OCI-LY1 (cell line): ENCODE data around the gene ESF1.

ENCODE experiments used
- H2AFZ ChIP-seq: fragments of 200-600 bp; sonication (generic), shearing (Covaris generic); 2 replicates; pipeline ENCODE4 v1.6.0; 2014; ENCODE audit warnings: antibody characterized with exemption, mild to moderate bottlenecking, low read length
- H3F3A ChIP-seq: fragments of 200-600 bp; sonication (generic), shearing (Covaris generic); 2 replicates; pipeline ENCODE4 v1.6.0; 2014; ENCODE audit warnings: mild to moderate bottlenecking, antibody characterized with exemption, low read length, moderate library complexity; ENCODE audit not compliant: insufficient read depth
- H3K27ac ChIP-seq: fragments of 200-600 bp; sonication (generic); 2 replicates; pipeline ENCODE4 v1.5.1; 2014; ENCODE audit warnings: low read length, mixed run types, mild to moderate bottlenecking, low read depth; ENCODE audit not compliant: poor library complexity, severe bottlenecking
- H3K27me3 ChIP-seq: fragments of 200-600 bp; sonication (generic); 2 replicates; pipeline ENCODE4 v1.6.0; 2014; ENCODE audit warnings: antibody characterized with exemption, mild to moderate bottlenecking, low read length, moderate library complexity; ENCODE audit not compliant: insufficient read depth
- H3K36me3 ChIP-seq: fragments of 200-600 bp; sonication (generic); 2 replicates; pipeline ENCODE4 v1.6.1; 2014; ENCODE audit warnings: mild to moderate bottlenecking, antibody characterized with exemption, low read length, moderate library complexity, mixed read lengths; ENCODE audit not compliant: insufficient read depth
- H3K4me1 ChIP-seq: fragments of 200-600 bp; sonication (generic); 2 replicates; pipeline ENCODE4 v1.5.1; 2014; ENCODE audit warnings: mild to moderate bottlenecking, low read length, moderate library complexity; ENCODE audit not compliant: insufficient read depth, severe bottlenecking
- H3K4me2 ChIP-seq: fragments of 200-600 bp; sonication (generic), shearing (Covaris generic); 2 replicates; pipeline ENCODE4 v1.6.1; 2014; ENCODE audit warnings: low read length
- H3K4me3 ChIP-seq: fragments of 200-600 bp; sonication (generic); 2 replicates; pipeline ENCODE4 v1.5.1; 2014; ENCODE audit warnings: low read length, low read depth, mild to moderate bottlenecking, mixed read lengths; ENCODE audit not compliant: poor library complexity, severe bottlenecking
- H3K79me2 ChIP-seq: fragments of 200-600 bp; shearing (Covaris generic); 2 replicates; pipeline ENCODE4 v1.6.1; 2016; ENCODE audit warnings: mixed run types, low read length, mixed read lengths; ENCODE audit not compliant: insufficient read depth
- H3K9ac ChIP-seq: fragments of 200-600 bp; sonication (generic), shearing (Covaris generic); 2 replicates; pipeline ENCODE4 v1.6.1; 2014; ENCODE audit warnings: mild to moderate bottlenecking, low read length, mixed read lengths
- H3K9me2 ChIP-seq: fragments of 200-600 bp; sonication (generic), shearing (Covaris generic); 2 replicates; pipeline ENCODE4 v1.6.1; 2014; ENCODE audit warnings: low read depth, mild to moderate bottlenecking, low read length, mixed read lengths
- H3K9me3 ChIP-seq: fragments of 200-600 bp; shearing (Covaris generic); 2 replicates; pipeline ENCODE4 v1.6.1; 2014; ENCODE audit warnings: low read length, mixed read lengths
- H4K20me1 ChIP-seq: fragments of 200-600 bp; sonication (generic), shearing (Covaris generic); 2 replicates; pipeline ENCODE4 v1.6.0; 2016; ENCODE audit warnings: mild to moderate bottlenecking, low read length; ENCODE audit not compliant: insufficient read depth
- CTCF ChIP-seq: fragments of 200-600 bp; sonication (generic), shearing (Covaris generic); IDR thresholded peaks from 2 replicates; pipeline ENCODE4 v1.5.1; 2017; ENCODE audit warnings: mild to moderate bottlenecking, antibody characterized with exemption, low read length, moderate library complexity, mixed read lengths
- EZH2 ChIP-seq: fragments of 200-600 bp; sonication (generic), shearing (Covaris generic); IDR thresholded peaks from 2 replicates; pipeline ENCODE4 v1.8.0; 2017; ENCODE audit warnings: borderline replicate concordance, mixed run types, mild to moderate bottlenecking, antibody characterized with exemption, low read length, moderate library complexity, mixed read lengths

Gene ESF1

GRCh38 chr20:13783528-13783927, 1.2 kb downstream of the ESF1 start:
- Histone ChIP-seq H3K4me1 (peaks cover 36% of the 10 kb centered on the region), H3K27ac (no peak overlapping the region), H3K79me2 (peaks cover 37% of the 10 kb centered on the region), H3K9me2 (no peaks in the 10 kb centered on the region), H3K4me3 (peak overlapping the region; percentile 94), H3K36me3 (peaks cover 50% of the 10 kb centered on the region), H4K20me1 (no peaks in the 10 kb centered on the region), H3K27me3 (no peaks in the 10 kb centered on the region), H2AFZ (no peak overlapping the region), H3F3A (peaks cover 4% of the 10 kb centered on the region; the same call in 1 of the 2 replicates), H3K9ac (peak overlapping the region; percentile 91), H3K4me2 (peak overlapping the region; percentile 77), H3K9me3 (no peaks in the 10 kb centered on the region)
- TF ChIP-seq CTCF (no peak), EZH2 (no peak)

GRCh38 chr20:13778827-13779226, 5.9 kb downstream of the ESF1 start:
- peaks cover 14% of the 10 kb centered on the region for H3K4me1 ChIP-seq
- TF ChIP-seq EZH2: no peak
- TF ChIP-seq CTCF: no peak
- H3K4me2 ChIP-seq: no peak overlapping the region

GRCh38 chr20:13777171-13777601, 7.5 kb downstream of the ESF1 start:
- H3K79me2 ChIP-seq: no peaks in the 10 kb centered on the region; the same call in 1 of the 2 replicates
- peaks cover 85% of the 10 kb centered on the region for H3K36me3 ChIP-seq

More at GRCh38 chr20:13778827-13779226, 5.9 kb downstream of the ESF1 start:
- no peak overlapping the region for H3K27ac ChIP-seq
- H3K9ac ChIP-seq: no peak overlapping the region
- H3K9me2 ChIP-seq: no peaks in the 10 kb centered on the region
- no peak overlapping the region for H2AFZ ChIP-seq
- H3K36me3 ChIP-seq: peaks cover 80% of the 10 kb centered on the region
- no peaks in the 10 kb centered on the region for H3K9me3 ChIP-seq
- no peak overlapping the region for H3K4me3 ChIP-seq
- no peaks in the 10 kb centered on the region for H4K20me1 ChIP-seq
- peaks cover 8% of the 10 kb centered on the region for H3K79me2 ChIP-seq
- H3F3A ChIP-seq: no peaks in the 10 kb centered on the region
- H3K27me3 ChIP-seq: no peaks in the 10 kb centered on the region

More at GRCh38 chr20:13777171-13777601, 7.5 kb downstream of the ESF1 start:
- no peak overlapping the region for H3K4me2 ChIP-seq
- no peaks in the 10 kb centered on the region for H3K27me3 ChIP-seq
- peaks cover 8% of the 10 kb centered on the region for H3K4me1 ChIP-seq
- H3K27ac ChIP-seq: no peak overlapping the region
- H3K9me2 ChIP-seq: no peaks in the 10 kb centered on the region
- TF ChIP-seq CTCF (no peak), EZH2 (no peak)
- H3K9ac ChIP-seq: no peak overlapping the region
- H3F3A ChIP-seq: 0 out of 2 replicates have a peak, but pooled peaks cover 8% of the 10 kb centered on the region
- H2AFZ ChIP-seq: no peak overlapping the region
- H3K9me3 ChIP-seq: no peaks in the 10 kb centered on the region
- no peak overlapping the region for H3K4me3 ChIP-seq
- no peaks in the 10 kb centered on the region for H4K20me1 ChIP-seq
